Measurements from ENCODE around the gene HIPK2.
A peak's percentile ranks its signal among the peaks of the same experiment; 100 is the strongest.
"Not testable (repeated sequence)": the region's sequence is repeated elsewhere in the genome, so short reads cannot be mapped to it uniquely, and the experiment has no call there.

The HIPK2 gene

DNA sequence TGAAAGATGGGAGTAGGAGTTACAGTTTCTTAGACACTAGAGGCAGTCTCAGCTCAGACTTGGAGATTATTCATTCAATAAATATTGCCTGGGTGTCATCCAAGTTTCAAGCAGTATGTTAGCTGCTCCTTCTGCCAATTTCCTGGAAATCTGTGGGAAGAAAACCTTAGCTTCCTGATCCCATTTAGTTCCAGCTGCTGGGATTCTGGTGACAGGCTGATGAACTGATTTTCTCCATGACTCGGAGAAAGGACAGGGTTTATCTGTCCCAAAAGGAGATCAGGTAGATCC is 158.5 kb downstream of the HIPK2 start:
- Histone ChIP-seq H3K36me3 (no peaks in the 10 kb centered on the region; the same call in 1 of the 2 replicates), H3K27me3 (no peaks in the 10 kb centered on the region), H3K9me3 (no peaks in the 10 kb centered on the region), H3K4me1 (no peaks in the 10 kb centered on the region), H3K4me3 (ENCODE audit: low read depth, low read length) (no peak overlapping the region)
- no peak for DNase-seq
- TF ChIP-seq, protein P1, sequence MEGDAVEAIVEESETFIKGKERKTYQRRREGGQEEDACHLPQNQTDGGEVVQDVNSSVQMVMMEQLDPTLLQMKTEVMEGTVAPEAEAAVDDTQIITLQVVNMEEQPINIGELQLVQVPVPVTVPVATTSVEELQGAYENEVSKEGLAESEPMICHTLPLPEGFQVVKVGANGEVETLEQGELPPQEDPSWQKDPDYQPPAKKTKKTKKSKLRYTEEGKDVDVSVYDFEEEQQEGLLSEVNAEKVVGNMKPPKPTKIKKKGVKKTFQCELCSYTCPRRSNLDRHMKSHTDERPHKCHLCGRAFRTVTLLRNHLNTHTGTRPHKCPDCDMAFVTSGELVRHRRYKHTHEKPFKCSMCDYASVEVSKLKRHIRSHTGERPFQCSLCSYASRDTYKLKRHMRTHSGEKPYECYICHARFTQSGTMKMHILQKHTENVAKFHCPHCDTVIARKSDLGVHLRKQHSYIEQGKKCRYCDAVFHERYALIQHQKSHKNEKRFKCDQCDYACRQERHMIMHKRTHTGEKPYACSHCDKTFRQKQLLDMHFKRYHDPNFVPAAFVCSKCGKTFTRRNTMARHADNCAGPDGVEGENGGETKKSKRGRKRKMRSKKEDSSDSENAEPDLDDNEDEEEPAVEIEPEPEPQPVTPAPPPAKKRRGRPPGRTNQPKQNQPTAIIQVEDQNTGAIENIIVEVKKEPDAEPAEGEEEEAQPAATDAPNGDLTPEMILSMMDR (IDR thresholded peaks at IDR 0.05; ENCODE audit: low read depth, low read length): no peak

DNA sequence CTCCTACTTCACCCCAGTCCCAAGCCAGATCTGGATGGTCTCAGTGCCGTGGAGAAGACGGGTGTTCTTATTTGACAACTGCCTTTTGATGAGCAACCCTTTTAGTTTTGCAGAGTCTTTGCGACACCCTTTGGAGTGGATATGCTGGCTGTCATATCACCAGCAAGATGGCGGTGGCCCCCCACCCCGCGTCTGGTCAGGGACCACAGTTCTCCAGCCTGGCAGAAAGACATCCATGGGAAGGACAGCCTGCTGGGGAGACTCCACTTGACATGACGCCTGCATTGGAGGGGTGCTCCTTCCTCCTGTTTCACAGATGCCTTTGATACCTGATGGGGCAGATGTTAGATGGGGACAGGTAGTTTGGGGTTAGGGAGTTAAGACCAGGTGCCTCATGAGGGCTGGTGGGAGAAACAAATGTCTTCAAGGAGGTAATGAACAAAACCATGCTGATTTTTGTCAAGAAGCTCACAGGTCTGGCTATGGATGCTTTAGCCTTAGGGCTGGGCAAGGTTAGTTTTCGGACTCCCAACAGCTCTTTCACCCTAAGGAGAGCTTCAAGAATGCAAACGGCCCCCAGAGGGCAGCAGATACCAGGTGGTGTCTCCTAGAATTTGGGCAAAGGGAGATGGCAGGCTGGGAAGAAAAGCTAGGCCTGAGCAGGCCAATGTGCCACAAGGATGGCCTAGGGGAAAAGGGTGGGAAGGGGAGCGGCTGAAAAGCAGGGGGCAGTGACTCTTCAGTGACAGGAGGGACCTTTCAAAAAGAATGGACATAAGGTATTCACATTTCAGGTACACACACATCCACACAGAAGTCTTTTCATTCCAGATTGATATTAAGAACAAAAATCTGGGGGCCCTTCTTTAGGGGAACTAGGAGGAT is 159.1 kb downstream of the HIPK2 start:
- Histone ChIP-seq H3K27me3 (no peaks in the 10 kb centered on the region), H3K36me3 (no peaks in the 10 kb centered on the region; the same call in 1 of the 2 replicates), H3K4me3 (ENCODE audit: low read depth, low read length) (no peak overlapping the region), H3K9me3 (no peaks in the 10 kb centered on the region), H3K4me1 (no peaks in the 10 kb centered on the region)
- TF ChIP-seq, protein P1 (IDR thresholded peaks at IDR 0.05; ENCODE audit: low read depth, low read length): peak; percentile 71
- DNase-seq: peak; percentile 60

DNA sequence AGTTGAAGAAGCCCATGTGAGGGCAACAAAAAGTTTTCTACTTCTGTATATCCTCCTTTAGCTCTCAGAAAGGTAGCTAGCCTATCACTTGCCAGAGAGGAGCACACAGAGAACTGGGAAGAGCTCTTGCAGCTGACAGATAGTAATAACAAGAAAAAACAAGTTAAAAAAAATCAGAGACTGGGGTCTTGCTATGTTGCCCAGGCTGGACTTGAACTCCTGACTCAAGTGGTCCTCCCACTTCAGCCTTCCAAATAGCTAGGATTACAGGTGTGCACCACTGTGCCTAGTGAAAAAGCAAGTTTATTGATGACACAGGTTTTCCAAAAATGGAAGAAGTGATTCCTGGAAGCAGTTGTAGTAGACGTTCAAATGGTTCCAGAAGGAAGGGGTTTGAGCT is 160.7 kb downstream of the HIPK2 start:
- H3K36me3 ChIP-seq: no peaks in the 10 kb centered on the region; the same call in 1 of the 2 replicates
- no peak for DNase-seq
- no peaks in the 10 kb centered on the region for H3K9me3 ChIP-seq
- H3K4me1 ChIP-seq: no peaks in the 10 kb centered on the region
- no peaks in the 10 kb centered on the region for H3K27me3 ChIP-seq
- TF ChIP-seq, protein P1 (IDR thresholded peaks at IDR 0.05; ENCODE audit: low read depth, low read length): no peak
- no peak overlapping the region for H3K4me3 ChIP-seq (ENCODE audit: low read depth, low read length)

DNA sequence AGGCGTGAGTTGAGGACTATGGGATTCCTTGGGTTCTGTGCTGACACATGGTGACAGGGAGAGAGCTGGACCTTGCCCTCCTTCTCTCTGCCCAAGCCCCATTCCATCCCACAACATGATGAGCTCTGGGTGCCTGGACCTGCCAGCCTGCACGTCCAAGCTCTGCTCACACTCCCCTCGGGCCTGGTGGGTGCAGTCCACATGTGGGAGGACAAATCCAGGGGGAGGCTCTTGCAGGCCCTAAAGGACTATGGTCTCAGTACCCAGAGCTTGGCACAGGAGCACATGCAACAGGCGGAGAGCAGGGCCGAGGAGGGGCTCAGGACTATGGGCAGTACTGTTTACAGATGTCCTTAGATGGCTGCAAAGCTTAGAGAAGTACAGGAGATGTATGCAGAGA is 162.9 kb downstream of the HIPK2 start:
- H3K36me3 ChIP-seq: no peaks in the 10 kb centered on the region
- H3K27me3 ChIP-seq: no peaks in the 10 kb centered on the region
- TF ChIP-seq, protein P1 (IDR thresholded peaks at IDR 0.05; ENCODE audit: low read depth, low read length): no peak
- no peaks in the 10 kb centered on the region for H3K4me1 ChIP-seq
- no peaks in the 10 kb centered on the region for H3K9me3 ChIP-seq
- no peak for DNase-seq
- no peak overlapping the region for H3K4me3 ChIP-seq (ENCODE audit: low read depth, low read length)

DNA sequence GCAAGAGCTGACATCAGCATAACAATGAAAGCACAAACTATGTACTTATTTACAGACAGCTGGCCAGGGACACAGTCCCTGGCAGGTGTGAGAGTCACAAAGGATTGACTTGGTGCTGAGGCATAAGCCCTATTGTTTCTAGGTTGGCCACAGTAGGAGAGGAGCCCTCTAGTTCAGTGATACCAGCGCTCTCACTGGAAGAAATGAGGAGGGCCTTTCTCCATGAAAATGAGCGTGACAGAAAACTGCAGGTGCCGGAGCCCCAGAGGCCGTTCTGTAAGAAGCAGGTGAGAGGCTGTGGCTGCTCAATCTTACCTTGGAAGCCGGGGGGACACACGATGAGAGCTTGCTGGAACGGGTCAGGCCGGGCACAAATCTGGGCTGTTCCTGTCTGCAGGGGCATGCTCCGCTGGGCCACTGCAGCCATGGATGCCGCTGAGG is 163.8 kb downstream of the HIPK2 start:
- Histone ChIP-seq H3K4me3 (ENCODE audit: low read depth, low read length) (no peak overlapping the region), H3K36me3 (no peaks in the 10 kb centered on the region), H3K9me3 (no peaks in the 10 kb centered on the region), H3K27me3 (no peaks in the 10 kb centered on the region), H3K4me1 (no peaks in the 10 kb centered on the region)
- DNase-seq: no peak
- TF ChIP-seq, protein P1 (IDR thresholded peaks at IDR 0.05; ENCODE audit: low read depth, low read length): no peak

DNA sequence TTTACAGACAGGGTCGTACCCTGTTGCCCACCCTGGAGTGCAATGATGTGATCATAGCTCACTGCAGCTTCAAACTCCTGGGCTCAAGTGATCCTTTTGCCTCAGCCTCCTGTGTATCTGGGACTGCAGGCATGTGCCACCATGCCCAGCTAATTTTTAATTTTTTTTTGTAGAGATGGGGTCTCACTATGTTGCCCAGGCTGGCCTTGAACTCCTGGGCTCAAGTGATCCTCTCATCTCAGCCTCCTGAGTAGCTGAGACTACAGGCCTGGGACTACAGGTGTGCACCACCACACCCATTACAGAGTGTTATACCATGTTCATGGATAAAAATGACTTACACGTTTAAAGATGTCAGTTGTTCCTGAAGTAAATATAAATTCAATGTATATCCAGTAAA is 166.2 kb downstream of the HIPK2 start:
- H3K9me3 ChIP-seq; H3K4me3 ChIP-seq (ENCODE audit: low read depth, low read length); DNase-seq; H3K4me1 ChIP-seq; H3K27me3 ChIP-seq; H3K36me3 ChIP-seq: not testable (repeated sequence)

Measured in BE2C (cell line).